ENCODE data around the gene EYA2. TPM values are rescaled to one million over a fixed set of nuclear protein-coding genes. Genes with fewer than 3 reads are reported as not detected.
A peak's percentile ranks its signal among the peaks of the same experiment; 100 is the strongest.

EYA2 gene
- total and polyA plus RNA-seq, 2 of the 4 experiments (the other 2 are of a cell fraction): 2.3 to 5.4 TPM

GRCh38 chr20:47125758-47126591 lies 231.3 kb downstream of the EYA2 start:
- peak overlapping the region; percentile 32 for H3K23ac ChIP-seq (ENCODE audit: low read depth, low read length)
- dilution Hi-C loops (cut with HindIII; ENCODE audit: low sequenced_read_pairs, unreplicated experiment): no loop called here
- H3K9ac ChIP-seq (ENCODE audit: low read depth, low read length): peak overlapping the region; percentile 8; the same call in 1 of the 2 replicates
- CTCF ChIA-PET: no interaction called here
- peak overlapping the region; percentile 79 for H2AK9ac ChIP-seq (replicated peaks; ENCODE audit: low read depth, low read length, poor library complexity)
- peak overlapping the region; percentile 78 for H2BK5ac ChIP-seq (ENCODE audit: low read depth, low read length, poor library complexity, severe bottlenecking)
- H3K79me1 ChIP-seq (ENCODE audit: low read depth in 1 of 2, low read length in 2 of 2): peaks cover 0 to 9% of the 10 kb centered on the region in 2 experiments; a peak in 2 of 4 replicates
- no peak overlapping the region for H3K4me3 ChIP-seq (ENCODE audit: insufficient read depth, low read depth, low read length)
- peak overlapping the region; percentile 94 for H3K18ac ChIP-seq (ENCODE audit: low read depth, low read length)
- H4K8ac ChIP-seq (ENCODE audit: low read depth in 2 of 2, low read length in 2 of 2): peak overlapping the region; percentile 63 to 80
- H4K91ac ChIP-seq (ENCODE audit: insufficient read depth, low read depth, low read length): peak overlapping the region; percentile 93
- H3K56ac ChIP-seq (ENCODE audit: extremely low read depth, insufficient read depth, low read length): peak overlapping the region; percentile 13; the same call in 1 of the 2 replicates
- peak overlapping the region; percentile 25 for H2AFZ ChIP-seq (replicated peaks; ENCODE audit: low read length, poor library complexity)
- H3K4me1 ChIP-seq (ENCODE audit: control insufficient read depth, insufficient read depth, low read length): peaks cover 19% of the 10 kb centered on the region
- H3K4ac ChIP-seq (ENCODE audit: low read depth, low read length): peak overlapping the region; percentile 96
- H3K9me1 ChIP-seq (ENCODE audit: insufficient read depth, low read length): peaks cover 17% of the 10 kb centered on the region
- H3K27ac ChIP-seq (ENCODE audit: insufficient read depth, low read length): peak overlapping the region; percentile 32
- no peak for DNase-seq
- H4K5ac ChIP-seq (ENCODE audit: low read depth, low read length): peak overlapping the region; percentile 10
- WGBS, 2 experiments (ENCODE audit: extremely low coverage in 2 of 2, insufficient read length in 1 of 2): 39% methylated on average over 5 of the region's 20 CpGs; no CpG with 5 or more reads in 1 of the 2 experiments
- BruUV-seq (replicated peaks): no TSS peak
- H3K9me3 ChIP-seq (ENCODE audit: control insufficient read depth, insufficient read depth, low read length): no peaks in the 10 kb centered on the region
- H4K20me1 ChIP-seq (ENCODE audit: insufficient read depth, low read length): no peaks in the 10 kb centered on the region
- H2BK15ac ChIP-seq (ENCODE audit: low read depth, low read length): peak overlapping the region; percentile 81; the same call in 2 of the 3 replicates
- H2BK120ac ChIP-seq (ENCODE audit: low read depth, low read length): peak overlapping the region; percentile 96
- intact Hi-C loops (cut with micrococcal nuclease): loop anchor here (10.0 kb wide), 1 partner anchor 171 kb away; no protein-coding TSS in a partner anchor
- ATAC-seq (ENCODE audit: low read depth): peak; percentile 27
- in situ Hi-C loops (cut with MboI; ENCODE audit: low sequenced_read_pairs): no loop called here
- POLR2A ChIA-PET (ENCODE audit: unreplicated experiment): no interaction called here
- H3K27me3 ChIP-seq (ENCODE audit: control insufficient read depth, insufficient read depth, low read length): no peaks in the 10 kb centered on the region
- peak overlapping the region; percentile 32 for H3K4me2 ChIP-seq (ENCODE audit: low read depth, low read length)
- H3K36me3 ChIP-seq (ENCODE audit: control insufficient read depth, insufficient read depth, low read length): no peaks in the 10 kb centered on the region
- peak overlapping the region; percentile 82 for H3K14ac ChIP-seq (replicated peaks; ENCODE audit: low read depth, low read length)
- H2BK20ac ChIP-seq (ENCODE audit: low read depth, low read length): peak overlapping the region; percentile 92
- H2AK5ac ChIP-seq (ENCODE audit: low read depth, low read length): peak overlapping the region; percentile 95
- TF ChIP-seq MAFK (IDR thresholded peaks at IDR 0.05; ENCODE audit: low read depth, low read length) (no peak), RFX5 (IDR thresholded peaks at IDR 0.05; ENCODE audit: low read depth, low read length) (no peak), BHLHE40 (IDR thresholded peaks at IDR 0.05; ENCODE audit: low read depth, low read length) (no peak), MAZ (IDR thresholded peaks at IDR 0.05; ENCODE audit: borderline replicate concordance, low read depth, low read length) (no peak), NFE2L2 (IDR thresholded peaks at IDR 0.05; ENCODE audit: low read depth, low read length) (no peak), ELK1 (IDR thresholded peaks at IDR 0.05; ENCODE audit: borderline replicate concordance, low read depth, low read length) (no peak), RAD21 (IDR thresholded peaks at IDR 0.05; ENCODE audit: low read length) (no peak), SMC3 (IDR thresholded peaks at IDR 0.05; ENCODE audit: low read depth, low read length) (no peak), CTCF (conservative IDR thresholded peaks at IDR 0.05; ENCODE audit: low read depth, low read length) (no peak), RCOR1 (IDR thresholded peaks at IDR 0.05; ENCODE audit: insufficient replicate concordance, low read length) (no peak), USF2 (IDR thresholded peaks at IDR 0.05; ENCODE audit: low read depth, low read length) (no peak), CEBPB (IDR thresholded peaks at IDR 0.05; ENCODE audit: low read depth, low read length) (no peak), CHD1 (IDR thresholded peaks at IDR 0.05; ENCODE audit: low read depth, low read length) (no peak), POLR2A (IDR thresholded peaks at IDR 0.05; ENCODE audit: low read depth, low read length) (no peak)

Data from IMR-90 (cell line).